Fibroblast of upper back skin (primary cell): ENCODE data around the gene R3HDM4.
"Not testable (repeated sequence)": the region's sequence is repeated elsewhere in the genome, so short reads cannot be mapped to it uniquely, and the experiment has no call there.

Experiments
- DNase-seq: peaks from one replicate; pipeline ENCODE4 v3.0.0-alpha.2; 2013

R3HDM4 gene

DNA sequence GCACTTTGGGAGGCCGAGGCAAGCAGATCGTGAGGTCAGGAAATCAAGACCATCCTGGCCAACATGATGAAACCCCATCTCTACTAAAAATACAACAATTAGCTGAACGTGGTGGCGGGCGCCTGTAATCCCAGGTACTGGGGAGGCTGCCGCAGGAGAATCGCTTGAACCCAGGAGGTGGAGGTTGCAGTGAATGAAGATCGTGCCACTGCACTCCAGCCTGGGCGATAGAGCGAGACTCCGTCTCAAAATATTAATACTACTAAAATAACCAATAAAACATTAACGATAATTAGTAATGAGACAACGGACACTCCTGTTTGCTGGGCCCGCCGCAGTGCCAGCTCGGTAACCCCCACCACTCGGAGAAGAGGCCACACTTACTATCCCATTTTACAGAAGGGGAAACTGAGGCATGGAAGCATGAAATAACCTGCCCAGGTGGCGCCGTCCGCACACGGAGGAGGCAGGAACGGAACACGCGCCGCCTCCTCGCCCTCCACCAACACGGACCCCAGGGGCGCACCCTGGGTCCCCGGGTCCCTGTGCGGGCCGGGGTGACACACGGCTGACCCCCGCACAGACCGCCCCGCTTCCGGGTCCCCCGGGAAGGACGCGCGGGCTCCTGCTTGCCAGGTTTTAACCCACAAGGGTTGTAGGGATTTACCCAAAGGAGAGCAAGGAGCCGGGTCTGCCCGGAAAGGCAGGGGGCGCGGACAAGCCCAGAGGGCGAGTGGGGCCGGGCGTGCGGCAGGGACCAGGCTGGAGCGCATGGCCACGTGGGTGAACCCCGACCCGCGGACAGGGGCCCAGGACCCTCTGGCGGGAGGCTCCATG is 1.6 kb downstream of the R3HDM4 start:
- no peak for DNase-seq

DNA sequence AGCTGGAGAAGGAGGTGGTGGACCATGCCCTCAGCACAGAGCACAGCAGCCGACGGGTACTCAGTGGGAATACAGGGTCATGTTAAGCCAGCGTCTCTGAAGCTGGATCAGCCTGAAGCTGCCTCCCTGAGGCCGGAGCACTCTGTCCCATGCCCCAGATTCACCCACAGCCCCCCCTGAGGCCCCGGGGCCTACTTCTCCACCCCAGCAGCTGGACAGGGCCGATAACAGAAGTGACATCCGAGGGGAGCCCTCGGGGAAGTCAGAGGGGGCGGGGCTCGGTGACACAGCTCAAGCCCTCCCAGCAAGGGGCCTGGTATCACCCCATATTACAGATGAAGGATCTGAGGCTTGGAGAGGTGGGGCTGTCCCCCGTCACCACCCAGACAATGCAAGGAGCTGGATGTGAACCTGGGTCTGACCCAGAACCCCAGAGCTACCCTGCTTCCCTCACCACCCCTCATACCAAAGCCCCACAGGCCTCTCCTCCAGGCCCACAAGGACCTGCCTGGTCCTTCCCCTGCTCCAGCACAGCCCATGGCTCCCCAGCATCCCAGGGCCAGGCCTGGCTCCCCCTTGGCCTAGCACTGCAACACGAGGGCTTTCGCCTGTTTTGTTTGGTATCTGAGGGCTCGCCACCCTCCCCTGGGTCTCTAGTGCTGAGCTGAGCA is 5.7 kb downstream of the R3HDM4 start:
- no peak for DNase-seq

DNA sequence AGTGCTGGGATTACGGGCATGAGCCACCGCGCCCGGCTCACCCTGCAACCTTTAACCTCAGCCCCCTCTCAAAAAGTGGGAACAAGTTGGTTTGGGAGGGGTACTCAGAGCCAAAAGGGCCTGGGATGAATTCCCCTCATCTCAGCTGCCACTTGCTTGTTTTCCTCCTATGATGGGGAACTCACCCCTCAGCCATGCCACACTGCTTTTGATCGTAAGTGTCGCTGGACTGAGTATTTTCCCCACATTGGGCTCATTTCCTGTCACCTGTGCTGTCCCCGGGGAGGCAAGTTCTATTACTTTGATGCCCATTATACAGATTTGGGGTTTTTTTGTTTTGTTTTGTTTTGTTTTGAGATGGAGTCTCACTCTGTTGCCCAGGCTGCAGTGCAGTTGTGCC is 6.5 kb downstream of the R3HDM4 start:
- DNase-seq, result no peak

DNA sequence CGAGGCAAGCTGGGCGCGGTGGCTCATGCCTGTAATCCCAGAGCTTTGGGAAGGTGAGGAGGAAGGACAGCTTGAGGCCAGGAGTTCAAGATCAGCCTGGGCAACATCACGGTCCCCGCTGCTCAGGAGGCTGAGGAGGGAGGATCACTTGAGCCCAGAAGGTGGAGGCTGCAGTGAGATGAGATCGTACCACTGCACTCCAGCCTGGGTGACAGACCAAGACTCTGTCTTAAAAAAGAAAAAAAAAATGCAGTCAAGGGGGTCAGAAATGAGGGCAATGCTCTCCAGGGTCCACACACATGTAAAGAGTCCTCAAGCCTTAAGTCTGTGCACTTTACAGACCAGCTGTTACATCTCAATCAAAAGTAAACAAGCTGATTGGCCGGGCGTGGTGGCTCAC is 8.5 kb downstream of the R3HDM4 start:
- no peak for DNase-seq

DNA sequence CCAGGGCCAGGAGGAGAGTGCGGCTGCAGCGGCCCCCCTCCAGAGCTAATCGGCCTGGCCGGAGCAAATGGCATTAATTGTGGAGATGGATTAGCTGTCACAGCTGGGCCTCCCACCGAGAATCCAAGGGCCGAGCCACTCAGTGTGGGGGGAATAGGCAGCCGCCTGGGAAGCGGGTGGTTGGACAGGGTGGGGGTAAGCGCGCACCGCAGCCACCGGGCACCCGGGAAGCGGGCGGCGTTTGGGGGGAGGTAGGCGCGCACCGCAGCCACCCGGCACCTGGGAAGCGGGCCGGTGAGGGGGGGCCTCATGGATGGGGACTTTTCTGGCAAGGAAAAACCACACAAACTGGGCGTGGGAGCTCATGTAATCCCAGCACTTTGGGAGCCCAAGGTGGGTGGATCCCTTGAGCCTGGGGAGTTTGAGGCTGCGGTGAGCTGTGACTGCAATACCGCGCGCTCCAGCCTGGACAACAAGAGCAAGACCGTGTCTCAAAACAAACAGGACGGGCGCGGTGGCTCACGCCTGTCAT is 9.7 kb downstream of the R3HDM4 start:
- DNase-seq, result peak; percentile 48

DNA sequence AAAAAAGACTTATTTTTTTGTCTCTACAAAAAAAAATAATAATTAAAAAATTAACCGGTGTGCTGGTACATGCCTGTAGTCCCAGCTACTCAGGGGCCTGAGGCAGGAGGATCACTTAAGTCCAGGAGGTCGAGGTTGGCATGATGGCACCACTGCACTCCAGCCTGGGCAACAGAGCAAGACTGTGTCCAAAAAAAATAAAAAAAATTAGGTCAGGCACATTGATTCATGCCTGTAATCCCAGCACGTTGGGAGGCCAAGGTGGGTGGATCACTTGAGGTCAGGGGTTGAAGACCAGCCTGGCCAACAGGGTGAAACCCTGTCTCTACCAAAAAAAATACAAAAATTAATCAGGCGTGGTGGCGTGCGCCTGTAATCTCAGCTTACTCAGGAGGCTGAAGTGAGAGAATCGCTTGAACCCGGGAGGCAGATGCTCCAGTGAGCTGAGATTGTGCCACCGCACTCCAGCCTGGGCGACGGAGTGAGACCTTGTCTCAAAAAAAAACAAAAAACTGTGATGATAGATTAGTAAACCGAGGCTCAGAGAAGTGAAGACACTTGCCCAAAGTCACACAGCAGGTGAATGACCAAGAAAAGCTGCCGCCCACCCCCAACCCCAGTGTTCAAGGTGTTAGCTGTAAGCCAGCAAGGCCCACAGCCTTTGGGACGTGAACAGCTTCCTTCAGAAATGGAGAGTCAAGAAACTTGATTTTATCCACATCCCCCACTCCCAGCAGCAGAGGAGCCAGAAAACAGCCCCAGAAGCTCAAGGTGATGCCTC is 10.4 kb downstream of the R3HDM4 start:
- DNase-seq, result no peak

DNA sequence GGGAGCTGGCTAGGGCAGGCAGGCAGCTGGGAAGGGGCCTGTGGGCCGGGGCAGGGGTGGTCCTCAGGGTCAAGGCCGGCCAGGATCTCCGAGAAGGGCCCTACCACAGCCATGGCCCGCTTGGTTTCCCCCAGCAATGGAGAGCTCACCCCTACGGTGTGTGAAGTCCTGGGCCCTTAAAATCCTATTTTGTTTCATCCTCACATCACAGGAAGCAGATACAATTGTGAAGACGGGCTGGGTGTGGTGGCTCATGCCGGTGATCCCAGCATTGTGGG is 11.0 kb downstream of the R3HDM4 start:
- no peak for DNase-seq

DNA sequence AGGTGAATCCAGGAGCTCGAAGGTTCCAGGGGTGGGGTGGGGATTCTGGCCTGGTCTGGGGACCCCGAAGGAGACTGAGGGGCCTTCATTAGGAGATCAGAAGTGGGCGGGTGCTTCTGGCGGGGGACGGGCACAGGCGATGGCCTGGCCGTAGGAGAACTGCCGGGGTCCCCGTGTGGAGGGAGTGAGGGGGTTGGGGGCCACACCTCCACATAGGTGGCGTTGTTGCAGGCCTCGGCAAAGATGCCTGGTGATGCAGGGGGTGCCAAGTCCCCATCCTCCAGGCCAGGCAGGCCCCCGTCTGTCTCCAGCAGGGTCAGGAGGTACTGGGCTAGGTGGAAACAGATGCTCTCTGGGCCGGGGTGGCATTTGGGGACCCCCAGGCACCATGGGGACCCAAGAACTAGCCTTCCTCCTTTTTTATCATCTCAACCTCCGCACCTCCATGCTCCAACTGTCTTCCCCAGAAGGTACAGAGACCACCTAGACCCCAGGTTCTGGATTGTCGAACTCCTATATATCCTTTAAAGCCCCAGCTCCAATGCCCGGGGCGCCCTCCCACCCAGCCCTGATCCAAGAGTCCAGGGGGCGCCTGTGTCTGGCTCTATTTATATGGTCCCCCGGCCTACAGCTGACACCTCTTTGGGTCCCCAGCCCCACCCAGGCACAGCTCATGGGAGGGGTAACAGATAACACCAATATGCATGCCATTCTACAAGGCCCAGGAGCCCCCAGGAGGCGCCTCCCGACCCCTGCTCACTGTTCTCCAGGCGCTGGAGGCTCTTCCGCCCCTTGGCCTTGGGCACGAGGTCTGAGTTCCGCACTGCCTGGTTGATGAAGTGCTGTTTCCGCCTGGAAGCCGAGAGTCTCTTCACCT is 11.6 kb downstream of the R3HDM4 start:
- DNase-seq, result no peak

DNA sequence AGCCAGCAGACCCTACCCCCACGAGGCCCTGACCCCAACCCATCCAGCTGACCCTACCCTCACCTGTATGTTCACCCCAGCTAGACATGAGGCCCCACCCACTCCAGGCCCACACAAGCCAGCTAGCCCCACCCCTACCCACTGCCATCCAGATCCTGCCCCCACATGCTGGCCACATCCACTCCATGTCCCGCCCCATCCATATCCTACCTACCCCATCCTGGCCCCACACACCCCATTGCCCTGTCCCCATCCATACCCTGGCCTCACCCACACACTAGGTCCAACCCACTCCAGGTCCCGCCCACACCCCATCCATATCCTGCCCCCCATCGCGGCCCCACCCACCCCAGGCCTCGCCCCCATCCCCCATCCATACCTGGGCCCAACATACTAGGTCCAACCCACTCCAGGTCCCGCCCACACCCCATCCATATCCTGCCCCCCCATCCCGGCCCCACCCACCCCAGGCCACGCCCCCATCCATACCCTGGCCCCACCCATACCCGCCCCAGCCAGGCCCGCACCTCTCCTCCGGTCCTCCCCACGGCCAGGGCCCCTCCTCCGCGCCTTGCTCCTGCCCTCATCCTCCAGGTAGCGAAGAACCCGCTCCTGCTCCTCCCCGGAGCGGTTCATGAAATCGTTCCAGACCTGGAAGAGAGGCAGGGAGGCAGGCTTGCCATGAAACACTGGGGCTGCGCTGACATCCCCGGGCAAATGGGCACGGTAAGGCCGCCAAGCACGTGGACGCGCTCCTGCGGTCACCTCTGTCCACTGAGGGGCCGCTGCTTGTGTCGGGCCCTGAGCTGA is 12.5 kb downstream of the R3HDM4 start:
- DNase-seq, result no peak

DNA sequence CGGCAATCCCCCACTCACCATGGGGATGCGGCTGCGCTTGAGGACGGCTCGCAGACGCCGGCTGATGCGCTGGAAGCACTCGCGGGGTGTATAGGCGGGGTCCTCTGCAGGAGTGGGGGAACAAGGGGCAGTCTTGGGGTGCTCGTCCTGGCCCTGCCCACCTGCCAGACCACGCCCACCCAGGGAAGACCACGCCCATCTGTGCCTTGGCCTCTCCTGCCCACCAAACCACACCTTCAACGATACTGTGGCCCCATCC is 13.0 kb downstream of the R3HDM4 start:
- no peak for DNase-seq

DNA sequence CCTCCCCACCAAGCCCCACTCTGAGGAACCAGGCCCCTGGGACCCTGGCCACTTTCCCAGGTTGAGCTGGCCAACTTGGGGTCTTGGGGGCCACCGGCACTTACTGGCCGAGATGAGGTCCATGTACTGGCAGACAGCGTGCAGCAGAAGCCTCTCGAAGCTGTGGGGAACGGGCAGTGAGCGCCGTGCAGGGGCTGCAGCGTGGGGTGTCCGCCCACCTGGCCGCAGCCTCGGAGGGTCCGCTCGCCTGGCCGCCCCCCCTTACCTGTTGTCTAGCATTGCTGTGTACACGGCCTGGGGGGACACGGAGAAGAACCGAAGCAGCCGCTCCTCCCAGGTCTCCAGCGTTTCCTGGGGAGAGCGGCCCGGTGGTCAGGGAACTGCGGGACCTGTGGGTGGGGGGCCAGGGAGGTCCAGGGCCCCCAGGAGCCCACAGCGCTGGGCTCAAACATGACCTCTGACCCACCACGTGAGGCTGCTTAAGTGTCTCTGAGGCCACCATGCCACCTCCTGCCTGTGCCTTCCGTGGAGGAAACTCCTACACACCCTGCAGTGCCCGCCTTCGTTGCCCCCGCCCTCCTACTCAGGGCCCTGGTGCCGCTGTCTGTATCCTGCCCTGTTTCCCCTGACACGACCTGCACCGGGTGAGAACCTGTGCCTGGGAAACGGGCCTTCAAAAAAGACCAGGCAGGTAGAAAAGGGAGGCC is 13.5 kb downstream of the R3HDM4 start:
- no peak for DNase-seq

DNA sequence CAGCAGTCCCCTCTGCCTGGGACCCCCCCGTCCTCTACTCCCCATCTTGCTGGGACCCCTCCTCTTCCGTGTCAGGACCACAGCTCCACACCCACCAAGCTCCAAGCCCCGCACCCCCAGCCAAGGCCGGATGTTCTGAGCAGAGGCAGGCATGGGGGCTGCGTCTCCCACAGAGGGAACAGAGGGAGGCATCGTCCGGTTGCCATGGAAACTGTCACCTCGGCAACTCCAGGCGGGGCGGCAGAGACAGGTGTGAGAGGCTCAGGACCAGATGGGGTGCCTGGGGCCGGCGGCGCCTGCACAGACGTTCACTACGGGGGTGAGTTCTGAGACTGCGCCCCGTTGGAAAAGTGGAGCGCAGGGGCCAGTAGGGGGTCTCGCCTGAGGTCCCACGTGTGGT is 14.4 kb downstream of the R3HDM4 start:
- DNase-seq, result no peak

DNA sequence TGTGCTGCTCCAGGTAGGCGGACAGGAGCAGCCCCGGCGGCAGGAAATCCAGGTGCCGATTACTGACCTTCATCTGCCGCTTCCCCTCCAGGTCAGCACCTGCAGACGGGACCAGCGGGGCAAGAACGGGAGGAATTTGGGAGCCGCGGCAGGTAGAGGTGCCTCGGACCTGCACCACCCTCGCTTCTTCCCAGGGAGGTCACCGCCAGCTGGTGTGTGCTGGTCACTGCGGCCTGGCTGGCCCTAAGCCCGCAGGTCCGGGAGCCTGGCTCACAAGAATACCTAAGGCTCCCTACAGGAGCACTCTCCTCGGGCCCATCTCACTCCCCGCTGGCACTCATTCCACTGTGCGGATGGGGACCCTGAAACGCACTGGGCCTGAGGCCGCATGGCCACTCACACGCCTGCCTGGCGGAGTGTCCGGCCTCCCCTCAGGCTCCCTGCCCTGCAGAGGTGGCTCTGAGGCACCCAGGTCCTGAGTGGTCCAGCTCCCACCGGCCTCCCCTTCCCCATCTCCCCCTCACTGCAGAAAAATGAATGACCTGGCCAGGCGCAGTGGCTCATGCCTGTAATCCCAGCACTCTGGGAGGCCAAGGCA is 15.5 kb downstream of the R3HDM4 start:
- no peak for DNase-seq

DNA sequence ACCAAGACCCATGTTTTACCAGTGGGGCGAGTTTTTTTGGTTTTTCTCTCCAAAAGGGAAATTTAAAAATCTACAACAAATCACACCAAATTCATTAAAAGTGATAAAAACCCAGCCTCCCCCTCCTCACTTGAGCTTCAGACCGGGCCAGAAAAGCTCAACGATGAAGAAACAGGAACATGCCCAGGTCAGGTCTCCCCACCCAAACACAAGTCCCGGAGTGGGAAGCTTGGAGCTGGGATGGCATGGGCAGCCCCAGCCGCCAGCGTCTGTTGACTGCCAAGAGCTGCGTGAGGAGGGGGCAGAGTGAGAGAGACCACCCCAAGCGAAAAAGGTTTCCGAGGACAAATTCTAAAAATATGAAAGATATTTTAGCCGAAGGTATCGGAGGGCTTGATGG is 16.0 kb downstream of the R3HDM4 start:
- DNase-seq, result no peak

DNA sequence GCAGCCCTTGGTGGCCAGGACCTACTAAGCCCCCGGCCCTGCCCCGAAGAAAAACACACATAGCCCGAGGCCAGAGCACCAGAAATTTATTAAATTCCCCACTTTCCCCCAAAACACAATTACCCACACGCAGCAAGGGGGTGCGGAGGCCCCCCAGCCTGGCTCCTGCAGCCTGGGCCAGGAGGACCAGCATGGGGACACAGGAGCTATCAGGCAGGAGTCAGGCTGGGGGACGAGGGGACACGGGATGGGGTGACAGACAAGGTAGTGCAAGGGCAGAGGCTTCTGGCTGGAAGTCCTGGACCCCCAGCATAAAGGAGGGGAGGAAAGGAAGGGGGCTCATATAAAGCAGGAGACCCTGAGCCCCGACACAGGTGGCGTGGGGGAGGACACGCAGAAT is 16.6 kb downstream of the R3HDM4 start:
- DNase-seq, result no peak

DNA sequence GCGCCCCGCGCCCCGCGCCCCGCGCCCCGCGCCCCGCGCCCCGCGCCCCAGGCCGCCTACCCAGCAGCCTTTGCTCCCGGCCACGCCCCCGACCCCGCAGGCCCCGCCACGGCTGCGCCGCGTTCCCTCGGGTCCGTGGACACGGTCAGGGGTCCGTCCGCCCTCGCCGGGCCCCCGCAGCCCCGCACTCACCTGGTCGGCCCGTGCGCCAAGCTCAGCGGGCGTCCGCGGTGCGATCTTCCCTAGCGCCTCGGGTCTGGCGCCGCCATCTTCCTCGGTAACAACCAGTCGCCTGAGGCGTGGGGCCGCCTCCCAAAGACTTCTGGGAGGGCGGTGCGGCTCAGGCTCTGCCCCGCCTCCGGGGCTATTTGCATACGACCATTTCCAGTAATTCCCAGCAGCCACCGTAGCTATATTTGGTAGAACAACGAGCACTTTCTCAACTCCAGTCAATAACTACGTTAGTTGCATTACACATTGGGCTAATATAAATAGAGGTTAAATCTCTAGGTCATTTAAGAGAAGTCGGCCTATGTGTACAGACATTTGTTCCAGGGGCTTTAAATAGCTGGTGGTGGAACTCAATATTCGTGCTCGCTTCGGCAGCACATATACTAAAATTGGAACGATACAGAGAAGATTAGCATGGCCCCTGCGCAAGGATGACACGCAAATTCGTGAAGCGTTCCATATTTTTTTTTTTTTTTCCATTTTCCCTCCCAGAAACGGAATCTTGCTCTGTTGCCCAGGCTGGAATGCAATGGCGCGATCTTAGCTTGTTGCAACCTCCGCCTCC is 19.9 kb downstream of the R3HDM4 start, which contains the start of the genes MED16 and RNU6-9:
Gene MED16 (minus strand): TSS at position 294 of the 796 bp plus-strand sequence. CDS start 2,056 bp downstream, outside the sequence.
Gene RNU6-9 (plus strand): TSS at position 591 of the 796 bp plus-strand sequence.
- DNase-seq, result peak; percentile 91

DNA sequence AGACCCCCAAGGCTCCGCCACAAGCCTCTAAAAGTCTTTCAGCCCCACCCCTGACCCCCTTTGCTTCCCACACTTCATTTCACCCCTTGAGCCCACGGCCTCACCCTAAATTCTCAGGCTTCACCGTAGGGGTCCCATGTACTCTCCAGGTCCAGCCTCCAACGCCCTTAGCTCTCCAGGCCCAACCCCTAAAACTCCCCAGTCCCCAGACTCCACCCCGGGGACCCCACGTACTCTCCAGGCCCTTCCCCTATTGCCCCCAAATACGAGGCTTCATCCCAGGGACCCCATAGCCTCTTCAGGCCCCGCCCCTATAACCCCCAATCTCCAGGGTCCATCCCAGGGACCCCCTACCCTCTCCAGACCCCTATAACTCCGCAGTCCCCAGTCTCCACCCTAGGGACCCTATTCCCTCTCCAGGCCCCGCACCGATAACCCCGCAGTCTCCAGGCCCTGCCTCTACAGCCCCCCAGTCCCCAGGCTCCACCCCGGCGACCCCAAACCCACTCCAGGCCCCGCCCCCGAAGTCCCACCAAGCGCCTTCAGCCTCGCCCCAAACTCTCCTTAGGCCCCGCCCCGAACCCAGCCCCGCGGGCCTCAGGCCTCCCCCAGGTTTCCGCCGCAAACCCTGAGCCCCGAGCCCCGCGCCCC is 20.7 kb downstream of the R3HDM4 start:
- no peak for DNase-seq

DNA sequence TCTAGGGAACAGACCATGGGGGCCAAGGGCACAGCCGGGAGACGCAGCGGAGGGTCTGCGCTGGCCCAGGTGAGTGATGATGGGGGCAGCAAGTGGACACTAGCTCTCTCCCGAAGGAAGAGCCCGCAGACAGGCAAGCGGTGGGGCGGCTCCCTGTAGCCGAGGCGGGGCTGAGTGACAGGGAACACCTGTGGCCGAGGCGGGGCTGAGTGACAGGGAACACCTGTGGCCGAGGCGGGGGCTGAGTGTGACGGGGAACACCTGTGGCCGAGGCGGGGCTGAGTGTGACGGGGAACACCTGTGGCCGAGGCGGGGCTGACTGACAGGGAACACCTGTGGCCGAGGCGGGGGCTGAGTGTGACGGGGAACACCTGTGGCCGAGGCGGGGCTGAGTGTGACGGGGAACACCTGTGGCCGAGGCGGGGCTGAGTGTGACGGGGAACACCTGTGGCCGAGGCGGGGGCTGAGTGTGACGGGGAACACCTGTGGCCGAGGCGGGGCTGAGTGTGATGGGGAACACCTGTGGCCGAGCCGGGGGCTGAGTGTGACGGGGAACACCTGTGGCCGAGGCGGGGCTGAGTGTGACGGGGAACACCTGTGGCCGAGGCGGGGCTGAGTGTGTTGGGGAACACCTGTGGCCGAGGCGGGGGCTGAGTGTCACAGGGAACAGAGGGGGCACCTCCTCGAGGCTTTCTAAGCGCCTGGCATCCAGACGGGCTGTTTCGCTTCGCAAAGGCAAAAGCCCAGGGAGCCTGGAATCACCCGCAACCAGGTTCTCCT is 21.4 kb downstream of the R3HDM4 start:
- DNase-seq, result not testable (repeated sequence)

DNA sequence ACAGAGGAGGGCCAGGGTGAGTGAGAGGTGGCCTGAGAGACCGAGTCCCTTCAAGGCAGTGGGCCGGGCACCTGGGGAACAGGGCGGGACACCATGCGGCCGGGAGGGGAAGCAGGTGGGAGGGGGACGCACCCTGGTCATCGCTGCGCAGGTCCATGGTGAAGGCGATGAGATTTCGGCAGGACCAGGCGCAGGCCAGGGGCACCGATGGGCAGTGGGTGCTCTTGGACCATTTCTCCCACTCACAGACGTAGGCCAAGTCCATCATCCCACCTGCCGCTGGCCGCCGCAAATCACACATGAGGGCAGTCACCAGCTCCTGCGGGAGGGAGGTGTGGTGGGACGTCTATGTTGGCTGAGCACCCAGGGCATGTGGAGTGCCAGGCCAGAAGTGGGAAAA is 22.2 kb downstream of the R3HDM4 start:
- no peak for DNase-seq
